Glutamatergic neuron (in vitro differentiated cells): Measurements from ENCODE around the gene GNPTAB. TPM values are rescaled to one million over a fixed set of nuclear protein-coding genes. Genes with fewer than 3 reads are reported as not detected.

Source experiments
- DNase-seq: peaks from one replicate; pipeline ENCODE4 v3.0.0; 2022
- H3K27ac Mint-ChIP-seq: one replicate; pipeline ENCODE4 v1.8.0; 2020; ENCODE audit warnings: mild to moderate bottlenecking, mixed read lengths, inconsistent platforms; ENCODE audit not compliant: unreplicated experiment
- H3K27me3 Mint-ChIP-seq: one replicate; pipeline ENCODE4 v1.8.0; 2020; ENCODE audit warnings: mild to moderate bottlenecking, moderate library complexity, mixed read lengths, inconsistent platforms; ENCODE audit not compliant: unreplicated experiment
- H3K36me3 Mint-ChIP-seq: one replicate; pipeline ENCODE4 v1.8.0; 2020; ENCODE audit warnings: mild to moderate bottlenecking, mixed read lengths, inconsistent platforms; ENCODE audit not compliant: unreplicated experiment
- H3K4me1 Mint-ChIP-seq: one replicate; pipeline ENCODE4 v1.8.0; 2020; ENCODE audit warnings: mild to moderate bottlenecking, low read depth, mixed read lengths, inconsistent platforms; ENCODE audit not compliant: unreplicated experiment
- H3K4me3 Mint-ChIP-seq: one replicate; pipeline ENCODE4 v1.8.0; 2020; ENCODE audit warnings: mild to moderate bottlenecking, mixed read lengths, inconsistent platforms; ENCODE audit not compliant: unreplicated experiment
- H3K9me3 Mint-ChIP-seq: one replicate; pipeline ENCODE4 v1.8.0; 2020; ENCODE audit warnings: mild to moderate bottlenecking, moderate library complexity, mixed read lengths, inconsistent platforms; ENCODE audit not compliant: unreplicated experiment
- total RNA-seq: library from RNA; stranded (reverse); fragmentation: NEBNext Ultra II Directional; extraction: Animal tissue kit (Norgen Biotek cat#: 25700); gene quantifications from one replicate; pipeline ENCODE4 v1.2.1, GENCODE V29; 2021; ENCODE audit not compliant: unreplicated experiment
- TF ChIP-seq, protein P1 (sequence below): fragments of 200-600 bp; sonication (generic); IDR thresholded peaks from one replicate; pipeline ENCODE4 v1.5.0; 2021; ENCODE audit not compliant: partially characterized antibody, unreplicated experiment

Gene GNPTAB
- total RNA-seq, 1 donor from 2014 or later: 20.6 TPM

GRCh38 chr12:101804409-101804808 is 26.4 kb downstream of the GNPTAB start:
- no peak overlapping the region for H3K4me3 Mint-ChIP-seq
- H3K9me3 Mint-ChIP-seq: no peaks in the 10 kb centered on the region
- H3K27ac Mint-ChIP-seq: no peak overlapping the region
- TF ChIP-seq, protein P1, sequence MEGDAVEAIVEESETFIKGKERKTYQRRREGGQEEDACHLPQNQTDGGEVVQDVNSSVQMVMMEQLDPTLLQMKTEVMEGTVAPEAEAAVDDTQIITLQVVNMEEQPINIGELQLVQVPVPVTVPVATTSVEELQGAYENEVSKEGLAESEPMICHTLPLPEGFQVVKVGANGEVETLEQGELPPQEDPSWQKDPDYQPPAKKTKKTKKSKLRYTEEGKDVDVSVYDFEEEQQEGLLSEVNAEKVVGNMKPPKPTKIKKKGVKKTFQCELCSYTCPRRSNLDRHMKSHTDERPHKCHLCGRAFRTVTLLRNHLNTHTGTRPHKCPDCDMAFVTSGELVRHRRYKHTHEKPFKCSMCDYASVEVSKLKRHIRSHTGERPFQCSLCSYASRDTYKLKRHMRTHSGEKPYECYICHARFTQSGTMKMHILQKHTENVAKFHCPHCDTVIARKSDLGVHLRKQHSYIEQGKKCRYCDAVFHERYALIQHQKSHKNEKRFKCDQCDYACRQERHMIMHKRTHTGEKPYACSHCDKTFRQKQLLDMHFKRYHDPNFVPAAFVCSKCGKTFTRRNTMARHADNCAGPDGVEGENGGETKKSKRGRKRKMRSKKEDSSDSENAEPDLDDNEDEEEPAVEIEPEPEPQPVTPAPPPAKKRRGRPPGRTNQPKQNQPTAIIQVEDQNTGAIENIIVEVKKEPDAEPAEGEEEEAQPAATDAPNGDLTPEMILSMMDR: no peak
- H3K36me3 Mint-ChIP-seq: no peaks in the 10 kb centered on the region
- DNase-seq: no peak
- H3K4me1 Mint-ChIP-seq: no peaks in the 10 kb centered on the region
- no peaks in the 10 kb centered on the region for H3K27me3 Mint-ChIP-seq

DNA sequence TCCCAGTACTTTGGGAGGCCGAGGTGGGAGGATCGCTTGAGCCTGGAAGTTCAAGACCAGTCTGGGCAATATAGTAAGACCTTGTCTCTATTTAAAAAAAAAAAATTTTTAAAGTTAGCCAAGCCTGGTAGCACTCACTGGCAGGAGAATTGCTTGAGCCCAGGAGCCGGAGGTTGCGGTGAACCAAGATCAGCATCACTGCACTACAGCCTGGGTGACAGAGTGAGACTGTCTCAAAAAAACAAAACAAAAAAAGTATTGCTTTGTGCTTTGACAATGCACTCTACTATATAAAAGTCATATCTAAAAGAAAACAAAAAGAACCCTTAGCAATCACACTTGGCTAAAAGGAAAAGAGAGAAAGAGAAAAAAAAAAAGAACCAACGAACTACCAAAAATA is 26.8 kb downstream of the GNPTAB start:
- Mint-ChIP-seq H3K27me3 (no peaks in the 10 kb centered on the region), H3K4me3 (no peak overlapping the region), H3K9me3 (no peaks in the 10 kb centered on the region), H3K27ac (no peak overlapping the region), H3K4me1 (no peaks in the 10 kb centered on the region), H3K36me3 (no peaks in the 10 kb centered on the region)
- TF ChIP-seq, protein P1: no peak
- no peak for DNase-seq

- no peaks in the 10 kb centered on the region for H3K9me3 Mint-ChIP-seq
- TF ChIP-seq, protein P1: no peak
- H3K27ac Mint-ChIP-seq: no peak overlapping the region
- no peak overlapping the region for H3K4me3 Mint-ChIP-seq
- DNase-seq: no peak
- H3K36me3 Mint-ChIP-seq: no peaks in the 10 kb centered on the region
- no peaks in the 10 kb centered on the region for H3K4me1 Mint-ChIP-seq
- H3K27me3 Mint-ChIP-seq: no peaks in the 10 kb centered on the region
Measured at GRCh38 chr12:101802486-101802885, 28.3 kb downstream of the GNPTAB start.

DNA sequence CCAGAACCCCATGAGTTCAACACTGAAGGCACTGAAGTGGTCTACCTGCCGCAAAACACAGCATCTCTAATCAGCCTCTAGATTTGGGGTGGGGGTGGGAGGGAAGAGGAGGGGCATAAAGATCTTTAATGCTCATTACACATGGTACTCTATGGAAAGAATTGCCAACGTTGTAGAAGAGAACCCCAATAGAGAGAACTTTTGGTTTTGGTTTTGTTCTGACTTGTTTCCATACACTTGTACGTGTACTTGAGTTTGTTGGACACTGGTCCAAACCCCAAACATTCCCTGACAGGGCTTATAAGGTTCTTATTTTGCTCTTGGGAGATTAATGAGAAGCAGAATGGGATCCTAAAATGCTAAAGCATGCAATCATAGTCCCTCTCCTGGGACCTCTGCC is 31.0 kb downstream of the GNPTAB start:
- Mint-ChIP-seq H3K36me3 (no peaks in the 10 kb centered on the region), H3K27me3 (no peaks in the 10 kb centered on the region), H3K27ac (no peak overlapping the region), H3K4me1 (no peaks in the 10 kb centered on the region), H3K9me3 (peaks cover 1% of the 10 kb centered on the region), H3K4me3 (no peak overlapping the region)
- DNase-seq: no peak
- TF ChIP-seq, protein P1: no peak

DNA sequence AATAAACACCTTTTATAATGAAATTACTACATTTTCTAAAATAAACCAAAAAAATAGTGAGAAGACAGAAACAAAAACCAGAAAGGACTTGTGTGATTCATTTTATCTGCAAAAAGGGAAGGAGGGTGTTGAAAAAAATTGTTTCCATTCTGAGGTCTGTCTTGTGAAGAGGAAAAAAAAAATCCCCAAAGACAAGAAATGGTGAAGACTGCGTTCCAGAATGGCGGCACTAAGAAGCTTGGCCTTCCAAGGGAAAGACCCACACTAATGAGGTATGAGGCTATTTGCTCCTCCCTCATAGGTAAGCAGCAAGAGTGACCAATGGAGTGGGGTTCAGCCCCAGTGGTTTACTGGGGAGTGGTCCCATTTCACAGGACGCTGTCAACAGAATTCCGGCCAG is 35.0 kb downstream of the GNPTAB start:
- no peaks in the 10 kb centered on the region for H3K4me1 Mint-ChIP-seq
- peaks cover 2% of the 10 kb centered on the region for H3K9me3 Mint-ChIP-seq
- no peaks in the 10 kb centered on the region for H3K36me3 Mint-ChIP-seq
- DNase-seq: no peak
- no peaks in the 10 kb centered on the region for H3K27me3 Mint-ChIP-seq
- H3K4me3 Mint-ChIP-seq: no peak overlapping the region
- TF ChIP-seq, protein P1: no peak
- no peak overlapping the region for H3K27ac Mint-ChIP-seq
